Nephron (organoid): ENCODE results near the gene ILKAP.

Experiments used
- H3K27ac Mint-ChIP-seq, 3 experiments: 2 replicates each; pipeline ENCODE4 v1.8.0; 2020; ENCODE audit warnings: mixed read lengths in 3 of 3, mild to moderate bottlenecking in 2 of 3, moderate library complexity in 1 of 3
- H3K27me3 Mint-ChIP-seq: 2 replicates; pipeline ENCODE4 v1.8.0; 2021; ENCODE audit warnings: low read depth, mild to moderate bottlenecking, moderate library complexity, mixed read lengths
- H3K36me3 Mint-ChIP-seq: 2 replicates; pipeline ENCODE4 v1.8.0; 2020; ENCODE audit warnings: low read depth, mixed read lengths
- H3K4me1 Mint-ChIP-seq: 2 replicates; pipeline ENCODE4 v1.8.0; 2020; ENCODE audit warnings: mixed read lengths
- H3K4me3 Mint-ChIP-seq, 3 experiments: 2 replicates each; pipeline ENCODE4 v1.8.0; 2020; ENCODE audit warnings: mild to moderate bottlenecking in 3 of 3, mixed read lengths in 3 of 3, moderate library complexity in 2 of 3
- H3K9me3 Mint-ChIP-seq: 2 replicates; pipeline ENCODE4 v1.8.0; 2020; ENCODE audit warnings: mixed read lengths
- CTCF ChIP-seq, 3 experiments: fragments of 200-600 bp; sonication (generic); IDR thresholded peaks; one replicate each; pipeline ENCODE4 v1.5.0; 2021; ENCODE audit warnings: antibody characterized with exemption in 3 of 3; ENCODE audit not compliant: unreplicated experiment in 3 of 3

Gene ILKAP

GRCh38 chr2:238238311-238238765 lies 34.8 kb upstream of the ILKAP start:
- H3K4me1 Mint-ChIP-seq: peaks cover 18% of the 10 kb centered on the region
- H3K27ac Mint-ChIP-seq: no peak overlapping the region
- no peaks in the 10 kb centered on the region for H3K9me3 Mint-ChIP-seq
- peaks cover 43% of the 10 kb centered on the region for H3K27me3 Mint-ChIP-seq
- peak overlapping the region; percentile 67 to 83 (median 81) for H3K4me3 Mint-ChIP-seq
- H3K36me3 Mint-ChIP-seq: no peaks in the 10 kb centered on the region
- TF ChIP-seq CTCF (IDR thresholded peaks at IDR 0.05; ENCODE audit: unreplicated experiment in 3 of 3): no peak

GRCh38 chr2:238237431-238238135 lies 34.1 kb upstream of the ILKAP start:
- H3K27me3 Mint-ChIP-seq: peaks cover 43% of the 10 kb centered on the region

GRCh38 chr2:238236571-238236970 lies 33.1 kb upstream of the ILKAP start:
- Mint-ChIP-seq H3K9me3 (no peaks in the 10 kb centered on the region), H3K27ac (no peak overlapping the region), H3K27me3 (peaks cover 48% of the 10 kb centered on the region), H3K36me3 (no peaks in the 10 kb centered on the region), H3K4me3 (peak overlapping the region in 2 of 3 experiments; percentile 35 to 75), H3K4me1 (peaks cover 2% of the 10 kb centered on the region)
- no peak for TF ChIP-seq CTCF (IDR thresholded peaks at IDR 0.05; ENCODE audit: unreplicated experiment in 3 of 3)

More at GRCh38 chr2:238237431-238238135, 34.1 kb upstream of the ILKAP start:
- no peak for TF ChIP-seq CTCF (IDR thresholded peaks at IDR 0.05; ENCODE audit: unreplicated experiment in 3 of 3)
- Mint-ChIP-seq H3K36me3 (no peaks in the 10 kb centered on the region), H3K4me3 (peak overlapping the region; percentile 67 to 83 (median 81)), H3K4me1 (peaks cover 10% of the 10 kb centered on the region), H3K9me3 (no peaks in the 10 kb centered on the region), H3K27ac (no peak overlapping the region)

GRCh38 chr2:238235856-238236255 lies 32.4 kb upstream of the ILKAP start:
- Mint-ChIP-seq H3K9me3 (no peaks in the 10 kb centered on the region), H3K36me3 (no peaks in the 10 kb centered on the region), H3K27me3 (peaks cover 51% of the 10 kb centered on the region), H3K4me3 (peak overlapping the region; percentile 12 to 75 (median 35)), H3K4me1 (peaks cover 5% of the 10 kb centered on the region), H3K27ac (no peak overlapping the region)
- TF ChIP-seq CTCF (IDR thresholded peaks at IDR 0.05; ENCODE audit: unreplicated experiment in 3 of 3): no peak

GRCh38 chr2:238235331-238235732 lies 31.8 kb upstream of the ILKAP start:
- Mint-ChIP-seq H3K4me3 (peak overlapping the region; percentile 35 to 75 (median 55)), H3K4me1 (peaks cover 10% of the 10 kb centered on the region)
- TF ChIP-seq CTCF (IDR thresholded peaks at IDR 0.05; ENCODE audit: unreplicated experiment in 3 of 3): no peak

GRCh38 chr2:238233625-238234024 lies 30.1 kb upstream of the ILKAP start:
- Mint-ChIP-seq H3K9me3 (no peaks in the 10 kb centered on the region), H3K4me1 (peaks cover 24% of the 10 kb centered on the region), H3K36me3 (no peaks in the 10 kb centered on the region), H3K4me3 (peak overlapping the region; percentile 53 to 75 (median 71)), H3K27ac (peak overlapping the region in 1 of 3 experiments; percentile 12), H3K27me3 (peaks cover 63% of the 10 kb centered on the region)
- TF ChIP-seq CTCF (IDR thresholded peaks at IDR 0.05; ENCODE audit: unreplicated experiment in 3 of 3): no peak

More at GRCh38 chr2:238235331-238235732, 31.8 kb upstream of the ILKAP start:
- Mint-ChIP-seq H3K36me3 (no peaks in the 10 kb centered on the region), H3K27ac (no peak overlapping the region), H3K27me3 (peaks cover 55% of the 10 kb centered on the region), H3K9me3 (no peaks in the 10 kb centered on the region)
